ENCODE measurements around the gene RHEBL1. TPM values are rescaled to one million over a fixed set of nuclear protein-coding genes. Genes with fewer than 3 reads are reported as not detected.

The RHEBL1 gene
- polyA plus RNA-seq, 4 donors, result 1.5 to 2.2 (median 2.1) TPM

GRCh38 chr12:49055092-49055491 is 14.7 kb downstream of the RHEBL1 start:
- no peak for DNase-seq (ENCODE audit: low read depth in 4 of 4, low spot score in 3 of 4)

GRCh38 chr12:49054524-49054923 is 15.3 kb downstream of the RHEBL1 start:
- DNase-seq (ENCODE audit: low read depth in 4 of 4, low spot score in 3 of 4), result no peak

- no peak for DNase-seq (ENCODE audit: low read depth in 4 of 4, low spot score in 3 of 4)
These were observed 15.7 kb downstream of the RHEBL1 start for GRCh38 chr12:49054096-49054495.

GRCh38 chr12:49052451-49053208 is 17.1 kb downstream of the RHEBL1 start:
- DNase-seq (ENCODE audit: low read depth in 4 of 4, low spot score in 3 of 4), result no peak

GRCh38 chr12:49051777-49052438 is 17.9 kb downstream of the RHEBL1 start:
- no peak for DNase-seq (ENCODE audit: low read depth in 4 of 4, low spot score in 3 of 4)

GRCh38 chr12:49051373-49051764 is 18.4 kb downstream of the RHEBL1 start:
- no peak for DNase-seq (ENCODE audit: low read depth in 4 of 4, low spot score in 3 of 4)

GRCh38 chr12:49050507-49051372 is 19.0 kb downstream of the RHEBL1 start:
- DNase-seq (ENCODE audit: low read depth in 4 of 4, low spot score in 3 of 4), result no peak

- no peak for DNase-seq (ENCODE audit: low read depth in 4 of 4, low spot score in 3 of 4)
These were observed 20.1 kb downstream of the RHEBL1 start for GRCh38 chr12:49049566-49050224.

- no peak for DNase-seq (ENCODE audit: low read depth in 4 of 4, low spot score in 3 of 4)
These were observed 20.8 kb downstream of the RHEBL1 start for GRCh38 chr12:49048953-49049352.

- DNase-seq (ENCODE audit: low read depth in 4 of 4, low spot score in 3 of 4), result no peak
These were observed 23.5 kb downstream of the RHEBL1 start for GRCh38 chr12:49046129-49046895.

GRCh38 chr12:49044660-49045059 is 25.1 kb downstream of the RHEBL1 start:
- no peak for DNase-seq (ENCODE audit: low read depth in 4 of 4, low spot score in 3 of 4)

- DNase-seq (ENCODE audit: low read depth in 4 of 4, low spot score in 3 of 4), result no peak
These were observed 25.9 kb downstream of the RHEBL1 start for GRCh38 chr12:49043856-49044258.

- no peak for DNase-seq (ENCODE audit: low read depth in 4 of 4, low spot score in 3 of 4)
These were observed 26.5 kb downstream of the RHEBL1 start for GRCh38 chr12:49043241-49043640.

- no peak for DNase-seq (ENCODE audit: low read depth in 4 of 4, low spot score in 3 of 4)
These were observed 27.8 kb downstream of the RHEBL1 start for GRCh38 chr12:49041881-49042484.

GRCh38 chr12:49041036-49041880 is 28.5 kb downstream of the RHEBL1 start:
- DNase-seq (ENCODE audit: low read depth in 4 of 4, low spot score in 3 of 4), result no peak

GRCh38 chr12:49040364-49040855 is 29.4 kb downstream of the RHEBL1 start:
- DNase-seq (ENCODE audit: low read depth in 4 of 4, low spot score in 3 of 4), result no peak

GRCh38 chr12:49039421-49040363 is 30.1 kb downstream of the RHEBL1 start:
- DNase-seq (ENCODE audit: low read depth in 4 of 4, low spot score in 3 of 4), result no peak

Measured in left renal pelvis (tissue), 4 donors.